HepG2 (cell line): ENCODE data around the gene CLCA2. TPM values are rescaled to one million over a fixed set of nuclear protein-coding genes. Genes with fewer than 3 reads are reported as not detected.
A peak's percentile ranks its signal among the peaks of the same experiment; 100 is the strongest.

ENCODE experiments used
- ATAC-seq: fragments of 200-7000 bp; cut with Tn5 transposase; 3 replicates; pipeline ENCODE4 v1.9.1; 2020; ENCODE audit warnings: mild to moderate bottlenecking, moderate library complexity
- BruUV-seq: library from RNA; stranded (reverse); fragments of 400-500 nt; replicated peaks from 2 replicates; lab custom pipeline; 2021; lab: Mats Ljungman, UMichigan
- CTCF ChIA-PET: fragments of 300-600 bp; formaldehyde crosslinking; extraction: SDS; loops from one replicate; lab custom pipeline; 2021; ENCODE audit warnings: low total read pairs, inconsistent platforms, low intra/inter-chr PET ratio; lab: Yijun Ruan, JAX
- POLR2A ChIA-PET: fragments of 350-600 bp; sonication (Branson Sonifier 250); formaldehyde crosslinking; loops from one replicate; lab custom pipeline; 2020; ENCODE audit warnings: antibody characterized with exemption, inconsistent platforms; lab: Yijun Ruan, JAX
- DNase-seq: peaks from one replicate; pipeline ENCODE4 v3.0.0-alpha.2; 2015; ENCODE audit warnings: low spot score
- FAIRE-seq: peaks from 3 replicates; lab custom pipeline; 2011; peaks lifted over from hg19 to GRCh38; lab: Jason Lieb, UNC
- H2AFZ ChIP-seq: one replicate; pipeline ENCODE4 v1.6.1; 2011; ENCODE audit warnings: low read length, inconsistent platforms
- H3K27ac ChIP-seq: fragments of 300-600 bp; 3 replicates; pipeline ENCODE4 v1.8.0; 2011; ENCODE audit warnings: mixed run types, mild to moderate bottlenecking, mixed read lengths, low read length, inconsistent platforms; ENCODE audit not compliant: insufficient read depth; ENCODE audit errors: extremely low read length
- H3K27me3 ChIP-seq, 2 experiments: fragments of 200-600 bp in 1 of 2; 2 replicates in 1 of 2; 3 replicates in 1 of 2; pipeline versions ENCODE4 v1.6.0 to v1.8.0; 2011; ENCODE audit warnings: low read length in 2 of 2, mild to moderate bottlenecking in 2 of 2, moderate library complexity in 2 of 2, inconsistent platforms in 1 of 2; ENCODE audit not compliant: insufficient read depth in 2 of 2, control insufficient read depth in 1 of 2
- H3K36me3 ChIP-seq, 2 experiments: fragments of 200-600 bp in 1 of 2; replicated peaks in 1 of 2; 2 replicates in 1 of 2; 3 replicates in 1 of 2; pipeline versions ENCODE4 v1.5.1 to v1.8.0; 2011; ENCODE audit warnings: low read length in 2 of 2, inconsistent platforms in 1 of 2; ENCODE audit not compliant: insufficient read depth in 2 of 2, control insufficient read depth in 1 of 2
- H3K4me1 ChIP-seq: 2 replicates; pipeline ENCODE4 v1.5.1; 2012; ENCODE audit warnings: low read length, inconsistent platforms; ENCODE audit not compliant: insufficient read depth
- H3K4me2 ChIP-seq: 2 replicates; pipeline ENCODE4 v1.6.0; 2011; ENCODE audit warnings: low read depth, low read length, inconsistent platforms
- H3K4me3 ChIP-seq, 3 experiments: fragments of 200-600 bp in 1 of 3; sonication (generic), shearing (Covaris generic) in 1 of 3; replicated peaks in 1 of 3; 2 replicates each; pipeline ENCODE4 v1.5.1; 2011 to 2016; ENCODE audit warnings: low read length in 3 of 3, inconsistent platforms in 2 of 3, low read depth in 2 of 3, mild to moderate bottlenecking in 2 of 3, control low read depth in 1 of 3, mixed read lengths in 1 of 3; ENCODE audit not compliant: insufficient read depth in 1 of 3
- H3K79me2 ChIP-seq: one replicate; pipeline ENCODE4 v1.6.1; 2011; ENCODE audit warnings: low read length, inconsistent platforms; ENCODE audit not compliant: insufficient read depth
- H3K9ac ChIP-seq: 2 replicates; pipeline ENCODE4 v1.6.0; 2011; ENCODE audit warnings: mild to moderate bottlenecking, low read depth, low read length, inconsistent platforms; ENCODE audit not compliant: insufficient read depth
- H3K9me3 ChIP-seq: 2 replicates; pipeline ENCODE4 v1.5.1; 2012; ENCODE audit warnings: mild to moderate bottlenecking, low read length
- H4K20me1 ChIP-seq: 2 replicates; pipeline ENCODE4 v1.6.0; 2011; ENCODE audit warnings: inconsistent platforms, mild to moderate bottlenecking, low read length, moderate library complexity; ENCODE audit not compliant: insufficient read depth
- CSRNP2 ChIP-seq: sonication (generic); formaldehyde crosslinking; conservative IDR thresholded peaks from 2 replicates; pipeline ENCODE4 v1.8.0; 2022; ENCODE audit warnings: low read depth, missing genetic modification reagents
- HNF1A ChIP-seq, 2 experiments: sonication (generic) in 1 of 2; formaldehyde crosslinking in 1 of 2; IDR thresholded peaks; 2 replicates each; pipeline versions ENCODE4 v1.4.0 to v1.6.1; 2016 to 2020; ENCODE audit warnings: borderline replicate concordance in 1 of 2, low read depth in 1 of 2, mild to moderate bottlenecking in 1 of 2, missing genetic modification reagents in 1 of 2
- IRX3 ChIP-seq: sonication (generic); formaldehyde crosslinking; IDR thresholded peaks from 2 replicates; pipeline ENCODE4 v1.8.1; 2023; ENCODE audit warnings: mild to moderate bottlenecking, low read depth, missing genetic modification reagents, borderline replicate concordance
- NR2C2 ChIP-seq: sonication (generic); formaldehyde crosslinking; IDR thresholded peaks from 2 replicates; pipeline ENCODE4 v1.4.0; 2020; ENCODE audit warnings: missing genetic modification reagents, mild to moderate bottlenecking, moderate library complexity, borderline replicate concordance
- RAD51 ChIP-seq: fragments of 450-650 bp; IDR thresholded peaks from 2 replicates; pipeline ENCODE4 v1.6.1; 2016; ENCODE audit warnings: borderline replicate concordance
- RBM39 ChIP-seq: fragments of 200-400 bp; formaldehyde crosslinking; IDR thresholded peaks from one replicate; pipeline ENCODE4 v1.6.1; 2018; ENCODE audit warnings: antibody characterized with exemption, mild to moderate bottlenecking, low read depth, low read length; ENCODE audit not compliant: poor library complexity, severe bottlenecking
- ZBTB33 ChIP-seq: sonication (generic); formaldehyde crosslinking; IDR thresholded peaks from 2 replicates; pipeline ENCODE4 v1.4.0; 2020; ENCODE audit warnings: missing genetic modification reagents
- ZFP1 ChIP-seq: IDR thresholded peaks from 2 replicates; pipeline ENCODE4 v1.6.1; 2016
- ZFP91 ChIP-seq: sonication (generic); formaldehyde crosslinking; IDR thresholded peaks from 2 replicates; pipeline ENCODE4 v1.9.0; 2022; ENCODE audit warnings: missing genetic modification reagents, mild to moderate bottlenecking, borderline replicate concordance
- ZNF503 ChIP-seq: sonication (generic); formaldehyde crosslinking; IDR thresholded peaks from 2 replicates; pipeline ENCODE4 v1.4.0; 2020; ENCODE audit warnings: missing genetic modification reagents
- ZNF616 ChIP-seq: sonication (generic); formaldehyde crosslinking; IDR thresholded peaks from 2 replicates; pipeline ENCODE4 v1.5.0; 2020; ENCODE audit warnings: low read depth, mild to moderate bottlenecking, missing genetic modification reagents
- WGBS: methylation state at CpG from one replicate; pipeline ENCODE4 v1.1.6; 2017; ENCODE audit warnings: low lambda C conversion rate; 5-methylcytosine and 5-hydroxymethylcytosine counted together
- in situ Hi-C: cut with HindIII; loops from 2 replicates; pipeline ENCODE4 v1.10.0; 2017; ENCODE audit warnings: low pct_unique_long_range_greater_than_20kb; ENCODE audit not compliant: extremely low pct_ligation_motif_present
- intact Hi-C: fragments of 100-400 bp; cut with micrococcal nuclease; formaldehyde crosslinking; loops from one replicate; pipeline ENCODE4 v1.10.0; 2022; ENCODE audit not compliant: unreplicated experiment
- polyA plus RNA-seq, 8 experiments: library from polyadenylated mRNA; depleted of rRNA in 3 of 8; stranded (reverse) in 7 of 8; unstranded in 1 of 8; fragments of >200 nt; fragmentation: Illumina TruSeq in 4 of 8; extraction: Trizol in 4 of 8; gene quantifications; 2 replicates each; pipeline versions ENCODE4 v1.2.1 to v1.2.3, GENCODE V29; 2011 to 2016; ENCODE audit warnings: low read depth in 4 of 8, missing spikeins in 1 of 8, mixed read lengths in 1 of 8; ENCODE audit not compliant: insufficient read depth in 1 of 8
- total RNA-seq, 5 experiments: library from RNA; depleted of rRNA; stranded (reverse); fragments of >200 nt; fragmentation: Illumina TruSeq; extraction: Trizol; gene quantifications; 2 replicates each; pipeline ENCODE4 v1.2.3, GENCODE V29; 2016; ENCODE audit warnings: low read depth in 1 of 5

CLCA2 gene
- total and polyA plus RNA-seq, 2 of the 13 experiments (the other 11 are each of a cell fraction or from before 2014, with no cell fraction given): not detected

- FAIRE-seq: no peak
- BruUV-seq: no TSS peak
- DNase-seq: peak; percentile 6
- no peak overlapping the region for H3K4me3 ChIP-seq
- H3K36me3 ChIP-seq: no peaks in the 10 kb centered on the region
- ChIA-PET POLR2A (no interaction called here), CTCF (no interaction called here)
- in situ Hi-C loops (no loop called here), intact Hi-C loops (no loop called here)
- no peak overlapping the region for H2AFZ ChIP-seq
- no peaks in the 10 kb centered on the region for H3K4me1 ChIP-seq
- no peak overlapping the region for H3K9ac ChIP-seq
- no peaks in the 10 kb centered on the region for H3K27me3 ChIP-seq
- H3K4me2 ChIP-seq: no peak overlapping the region
- no peaks in the 10 kb centered on the region for H4K20me1 ChIP-seq
- peak; percentile 79 for ATAC-seq
- no peak overlapping the region for H3K27ac ChIP-seq
- H3K9me3 ChIP-seq: no peaks in the 10 kb centered on the region
- WGBS: 55% methylated on average over 2 of the region's 6 CpGs
- H3K79me2 ChIP-seq: no peaks in the 10 kb centered on the region
- TF ChIP-seq ZNF616: no peak
- TF ChIP-seq NR2C2: no peak
- no peak for TF ChIP-seq IRX3
- peak; percentile 43; the same call in 1 of the 2 replicates for TF ChIP-seq ZBTB33
- no peak for TF ChIP-seq ZFP91 (CRISPR knock-in tag)
- TF ChIP-seq RAD51: peak; percentile 50; the same call in 1 of the 2 replicates
- TF ChIP-seq CSRNP2: no peak
- TF ChIP-seq ZNF503: no peak
- TF ChIP-seq ZFP1 (CRISPR knock-in tag): no peak
- no peak for TF ChIP-seq HNF1A (IDR thresholded peaks at IDR 0.05; ENCODE audit: low read depth)
- TF ChIP-seq HNF1A (CRISPR knock-in tag; IDR thresholded peaks at IDR 0.05; ENCODE audit: borderline replicate concordance): no peak
- TF ChIP-seq RBM39: no peak
Measured at GRCh38 chr1:86409416-86410021, 14.5 kb upstream of the CLCA2 start.
